ENCODE data around the gene TRIM54.

DNA sequence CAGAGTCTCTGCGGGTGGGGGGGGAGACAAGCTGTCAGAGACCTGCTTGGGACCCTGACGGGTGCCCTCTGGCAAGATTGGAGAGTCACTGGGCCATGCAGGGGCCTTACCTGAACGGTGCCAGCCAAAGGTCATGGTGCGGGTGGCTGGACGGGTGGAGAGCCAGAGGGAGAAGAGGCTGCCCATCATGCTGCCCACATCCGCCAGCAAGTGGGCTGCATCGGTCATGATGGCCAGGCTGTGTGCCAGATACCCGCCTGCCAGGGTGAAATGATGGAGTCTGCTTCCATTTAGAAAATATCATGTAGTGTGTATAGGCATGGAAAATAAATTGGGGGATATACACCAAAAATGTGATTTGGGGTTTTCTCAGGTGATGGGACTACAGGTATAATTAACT, 24.2 kb upstream of the TRIM54 start:
- no peak for TF ChIP-seq EZH2 (IDR thresholded peaks at IDR 0.05; ENCODE audit: borderline replicate concordance, low read depth, low read length, poor library complexity, severe bottlenecking)
- TF ChIP-seq, protein P1, sequence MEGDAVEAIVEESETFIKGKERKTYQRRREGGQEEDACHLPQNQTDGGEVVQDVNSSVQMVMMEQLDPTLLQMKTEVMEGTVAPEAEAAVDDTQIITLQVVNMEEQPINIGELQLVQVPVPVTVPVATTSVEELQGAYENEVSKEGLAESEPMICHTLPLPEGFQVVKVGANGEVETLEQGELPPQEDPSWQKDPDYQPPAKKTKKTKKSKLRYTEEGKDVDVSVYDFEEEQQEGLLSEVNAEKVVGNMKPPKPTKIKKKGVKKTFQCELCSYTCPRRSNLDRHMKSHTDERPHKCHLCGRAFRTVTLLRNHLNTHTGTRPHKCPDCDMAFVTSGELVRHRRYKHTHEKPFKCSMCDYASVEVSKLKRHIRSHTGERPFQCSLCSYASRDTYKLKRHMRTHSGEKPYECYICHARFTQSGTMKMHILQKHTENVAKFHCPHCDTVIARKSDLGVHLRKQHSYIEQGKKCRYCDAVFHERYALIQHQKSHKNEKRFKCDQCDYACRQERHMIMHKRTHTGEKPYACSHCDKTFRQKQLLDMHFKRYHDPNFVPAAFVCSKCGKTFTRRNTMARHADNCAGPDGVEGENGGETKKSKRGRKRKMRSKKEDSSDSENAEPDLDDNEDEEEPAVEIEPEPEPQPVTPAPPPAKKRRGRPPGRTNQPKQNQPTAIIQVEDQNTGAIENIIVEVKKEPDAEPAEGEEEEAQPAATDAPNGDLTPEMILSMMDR (conservative IDR thresholded peaks at IDR 0.05; ENCODE audit: low read depth, low read length): no peak

Measured in A673 (cell line).